SK-N-MC (cell line): ENCODE data around the gene ALDH1A2.

ENCODE experiments used
- EZH2 ChIP-seq: fragments of 200-600 bp; sonication (generic); IDR thresholded peaks from one replicate; pipeline ENCODE4 v1.6.1; 2017; ENCODE audit warnings: antibody characterized with exemption
- POLR2AphosphoS5 ChIP-seq: IDR thresholded peaks from 2 replicates; pipeline ENCODE4 v1.6.1; 2012; ENCODE audit warnings: mild to moderate bottlenecking, low read depth, low read length, borderline replicate concordance

DNA sequence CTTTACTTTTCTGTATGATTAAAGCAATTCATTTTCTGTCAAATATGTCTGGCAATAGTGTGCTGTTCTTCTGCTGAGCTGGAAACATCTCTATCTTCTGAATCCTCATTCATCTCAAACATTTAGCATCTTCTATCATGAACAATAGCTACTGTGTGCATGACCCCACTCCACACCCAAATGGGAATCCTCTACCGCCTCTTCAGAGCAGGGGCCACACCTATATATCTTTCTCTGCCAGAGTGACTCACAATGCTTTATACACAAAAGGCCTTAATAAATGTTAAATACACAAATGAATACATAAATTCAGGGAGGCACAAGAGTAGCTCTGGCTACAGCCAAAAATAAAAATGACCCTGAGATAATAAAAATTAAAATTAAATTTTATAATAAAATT is 8.0 kb downstream of the ALDH1A2 start:
- TF ChIP-seq POLR2AphosphoS5 = no peak
- no peak for TF ChIP-seq EZH2
